Gastrocnemius medialis (tissue), 4 donors: ENCODE results near the gene C14orf132. TPM values are rescaled to one million over a fixed set of nuclear protein-coding genes. Genes with fewer than 3 reads are reported as not detected.

Experiments
- ATAC-seq, 2 donors: fragments of 150-250 bp; one replicate each; pipeline ENCODE4 v1.9.1; 2016
- DNase-seq, 2 donors: peaks; one replicate each; pipeline ENCODE4 v3.0.0-alpha.2; 2019
- H3K27ac ChIP-seq, 4 donors: fragments of 200-600 bp; sonication (generic); 1 replicate in 1 of 4; 2 replicates in 3 of 4; pipeline ENCODE4 v1.5.1; 2016 to 2018; ENCODE audit warnings: mild to moderate bottlenecking in 2 of 4, moderate library complexity in 1 of 4
- H3K27me3 ChIP-seq, 3 donors: fragments of 200-600 bp; sonication (generic) in 2 of 3; 1 replicate in 1 of 3; 2 replicates in 2 of 3; pipeline versions ENCODE4 v1.5.1 to v1.6.0; 2016 to 2019; ENCODE audit warnings: mild to moderate bottlenecking in 1 of 3, moderate library complexity in 1 of 3
- H3K36me3 ChIP-seq, 2 donors: fragments of 200-600 bp; sonication (generic) in 1 of 2; one replicate each; pipeline ENCODE4 v1.5.1; 2017 to 2018
- H3K4me1 ChIP-seq, 2 donors: fragments of 200-600 bp; sonication (generic) in 1 of 2; one replicate each; pipeline ENCODE4 v1.5.1; 2016 to 2017; ENCODE audit warnings: mild to moderate bottlenecking in 2 of 2
- H3K4me3 ChIP-seq, 4 donors: fragments of 200-600 bp; sonication (generic) in 3 of 4; 1 replicate in 1 of 4; 2 replicates in 3 of 4; pipeline ENCODE4 v1.5.1; 2016 to 2019; ENCODE audit warnings: mild to moderate bottlenecking in 2 of 4
- H3K9me3 ChIP-seq, 3 donors: fragments of 200-600 bp; sonication (generic) in 2 of 3; 1 replicate in 1 of 3; 2 replicates in 2 of 3; pipeline ENCODE4 v1.5.1; 2016 to 2019
- POLR2A ChIP-seq, 2 donors: fragments of 450-650 bp; IDR thresholded peaks; one replicate each; pipeline ENCODE4 v1.6.1; 2017; ENCODE audit warnings: antibody characterized with exemption in 2 of 2, mild to moderate bottlenecking in 2 of 2, moderate library complexity in 2 of 2
- in situ Hi-C, 4 donors: fragments of 200-750 bp; cut with MboI; loops; one replicate each; pipeline versions ENCODE4 v1.15.0 to v1.8.0; 2017; ENCODE audit warnings: low sequenced_read_pairs in 4 of 4
- intact Hi-C: fragments of 100-400 bp; cut with DNase I; formaldehyde crosslinking; loops from one replicate; pipeline ENCODE4 v1.15.1; 2023; ENCODE audit warnings: low total_unique reads
- total RNA-seq, 4 donors: library from RNA; depleted of rRNA; stranded (reverse); fragments of >200 nt; gene quantifications; one replicate each; pipeline versions ENCODE4 v1.1.0 to v1.2.3, GENCODE V29; 2016
- TF ChIP-seq, protein P1 (sequence below), 5 experiments: fragments of 450-650 bp in 3 of 5; fragments of 200-600 bp in 2 of 5; sonication (generic) in 2 of 5; IDR thresholded peaks in 4 of 5; conservative IDR thresholded peaks in 1 of 5; 1 replicate in 4 of 5; 2 replicates in 1 of 5; pipeline ENCODE4 v1.5.1; 2016 to 2019; ENCODE audit warnings: antibody characterized with exemption in 5 of 5, mild to moderate bottlenecking in 3 of 5, moderate library complexity in 3 of 5

The C14orf132 gene
- total RNA-seq, 4 donors from 2014 or later = 1.1 to 2.9 (median 1.5) TPM

GRCh38 chr14:96081224-96081623, 42.1 kb downstream of the C14orf132 start:
- Histone ChIP-seq H3K27me3 (no peaks in the 10 kb centered on the region), H3K4me3 (no peak overlapping the region), H3K9me3 (no peaks in the 10 kb centered on the region), H3K27ac (no peak overlapping the region), H3K4me1 (no peaks in the 10 kb centered on the region), H3K36me3 (no peaks in the 10 kb centered on the region)
- DNase-seq = no peak
- no peak for TF ChIP-seq POLR2A (IDR thresholded peaks at IDR 0.05)
- TF ChIP-seq, protein P1, sequence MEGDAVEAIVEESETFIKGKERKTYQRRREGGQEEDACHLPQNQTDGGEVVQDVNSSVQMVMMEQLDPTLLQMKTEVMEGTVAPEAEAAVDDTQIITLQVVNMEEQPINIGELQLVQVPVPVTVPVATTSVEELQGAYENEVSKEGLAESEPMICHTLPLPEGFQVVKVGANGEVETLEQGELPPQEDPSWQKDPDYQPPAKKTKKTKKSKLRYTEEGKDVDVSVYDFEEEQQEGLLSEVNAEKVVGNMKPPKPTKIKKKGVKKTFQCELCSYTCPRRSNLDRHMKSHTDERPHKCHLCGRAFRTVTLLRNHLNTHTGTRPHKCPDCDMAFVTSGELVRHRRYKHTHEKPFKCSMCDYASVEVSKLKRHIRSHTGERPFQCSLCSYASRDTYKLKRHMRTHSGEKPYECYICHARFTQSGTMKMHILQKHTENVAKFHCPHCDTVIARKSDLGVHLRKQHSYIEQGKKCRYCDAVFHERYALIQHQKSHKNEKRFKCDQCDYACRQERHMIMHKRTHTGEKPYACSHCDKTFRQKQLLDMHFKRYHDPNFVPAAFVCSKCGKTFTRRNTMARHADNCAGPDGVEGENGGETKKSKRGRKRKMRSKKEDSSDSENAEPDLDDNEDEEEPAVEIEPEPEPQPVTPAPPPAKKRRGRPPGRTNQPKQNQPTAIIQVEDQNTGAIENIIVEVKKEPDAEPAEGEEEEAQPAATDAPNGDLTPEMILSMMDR (IDR thresholded peaks at IDR 0.05 in 4 of 5, conservative IDR thresholded peaks at IDR 0.05 in 1 of 5) = no peak
- intact Hi-C loops (no loop called here), in situ Hi-C loops (loop anchor here in 1 of 4 donors (25.0 kb wide), 1 partner anchor 356 kb away; no protein-coding TSS in a partner anchor)
- no peak for ATAC-seq

GRCh38 chr14:96081767-96082400, 42.7 kb downstream of the C14orf132 start:
- Histone ChIP-seq H3K4me1 (no peaks in the 10 kb centered on the region), H3K36me3 (no peaks in the 10 kb centered on the region), H3K27ac (no peak overlapping the region), H3K4me3 (no peak overlapping the region), H3K27me3 (no peaks in the 10 kb centered on the region), H3K9me3 (no peaks in the 10 kb centered on the region)
- in situ Hi-C loops = loop anchor here in 1 of 4 donors (25.0 kb wide), 1 partner anchor 355 kb away; no protein-coding TSS in a partner anchor
- intact Hi-C loops = no loop called here
- TF ChIP-seq, protein P1 (IDR thresholded peaks at IDR 0.05 in 4 of 5, conservative IDR thresholded peaks at IDR 0.05 in 1 of 5) = no peak
- TF ChIP-seq POLR2A (IDR thresholded peaks at IDR 0.05) = no peak
- DNase-seq = no peak
- no peak for ATAC-seq

- in situ Hi-C loops (loop anchor here in 1 of 4 donors (25.0 kb wide), 1 partner anchor 355 kb away; no protein-coding TSS in a partner anchor), intact Hi-C loops (no loop called here)
- no peak for DNase-seq
These were observed 43.5 kb downstream of the C14orf132 start for GRCh38 chr14:96082420-96083300.

DNA sequence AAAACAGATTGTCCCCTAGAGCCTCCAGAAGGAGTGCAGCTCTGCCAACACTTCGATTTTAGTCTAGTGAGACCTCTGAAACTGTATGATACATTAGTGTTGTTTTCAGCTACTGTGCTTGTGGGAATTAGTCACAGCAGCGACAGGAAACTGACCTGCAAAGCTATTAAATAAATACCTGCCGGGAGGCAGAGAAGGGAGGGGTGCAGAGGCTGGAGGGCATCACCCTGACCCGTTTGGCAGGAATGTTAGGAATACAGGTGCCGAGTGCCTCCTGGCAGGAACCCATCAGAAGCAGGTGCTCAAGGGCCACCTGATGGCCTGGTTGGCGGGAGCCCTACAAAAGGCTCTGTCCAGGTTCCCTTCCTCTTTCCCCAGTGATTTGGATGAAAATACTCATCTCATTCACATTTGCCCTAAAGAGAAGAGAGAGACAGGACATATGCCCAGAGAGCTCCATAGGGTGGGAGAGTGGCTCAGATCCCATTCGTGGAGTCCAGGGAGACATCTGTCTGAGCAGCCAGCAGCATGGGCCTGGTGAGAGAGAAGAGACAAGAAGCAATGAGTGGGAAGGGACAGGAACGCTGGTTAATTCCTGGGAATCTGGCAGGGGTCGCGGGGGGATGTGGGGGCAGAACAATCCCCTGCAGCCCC, 44.6 kb downstream of the C14orf132 start:
- TF ChIP-seq, protein P1 (IDR thresholded peaks at IDR 0.05 in 4 of 5, conservative IDR thresholded peaks at IDR 0.05 in 1 of 5) = no peak
- TF ChIP-seq POLR2A (IDR thresholded peaks at IDR 0.05) = no peak
- H3K9me3 ChIP-seq = no peaks in the 10 kb centered on the region
- intact Hi-C loops = no loop called here

More at GRCh38 chr14:96082420-96083300, 43.5 kb downstream of the C14orf132 start:
- H3K27ac ChIP-seq = no peak overlapping the region
- no peak overlapping the region for H3K4me3 ChIP-seq
- no peaks in the 10 kb centered on the region for H3K36me3 ChIP-seq
- no peaks in the 10 kb centered on the region for H3K9me3 ChIP-seq
- no peak for ATAC-seq
- no peaks in the 10 kb centered on the region for H3K27me3 ChIP-seq
- TF ChIP-seq POLR2A (IDR thresholded peaks at IDR 0.05) = no peak
- no peaks in the 10 kb centered on the region for H3K4me1 ChIP-seq

More for the DNA sequence above, 44.6 kb downstream of the C14orf132 start:
- no peaks in the 10 kb centered on the region for H3K27me3 ChIP-seq
- no peaks in the 10 kb centered on the region for H3K4me1 ChIP-seq
- no peak overlapping the region for H3K27ac ChIP-seq
- DNase-seq = no peak
- in situ Hi-C loops = loop anchor here in 1 of 4 donors (25.0 kb wide), 1 partner anchor 354 kb away; no protein-coding TSS in a partner anchor
- no peaks in the 10 kb centered on the region for H3K36me3 ChIP-seq
- ATAC-seq = no peak
- H3K4me3 ChIP-seq = no peak overlapping the region
